T-helper 2 cell (primary cell): Measurements from ENCODE around the gene SLC41A3.
A peak's percentile ranks its signal among the peaks of the same experiment; 100 is the strongest.
"Not testable (repeated sequence)": the region's sequence is repeated elsewhere in the genome, so short reads cannot be mapped to it uniquely, and the experiment has no call there.

Experiments
- DNase-seq, 5 experiments: peaks; one replicate each; pipeline versions ENCODE4 v3.0.0 to v3.0.0-alpha.2; 2012 to 2022

Gene SLC41A3

GRCh38 chr3:125990253-125990970 lies 93.5 kb downstream of the SLC41A3 start:
- peak; percentile 38 to 87 (median 60) for DNase-seq

- DNase-seq: not testable (repeated sequence)
These were observed 99.0 kb downstream of the SLC41A3 start for GRCh38 chr3:125984951-125985350.

GRCh38 chr3:125977104-125977503 lies 106.8 kb downstream of the SLC41A3 start:
- DNase-seq: not testable (repeated sequence)

GRCh38 chr3:125976003-125976390 lies 107.9 kb downstream of the SLC41A3 start:
- not testable (repeated sequence) for DNase-seq

- not testable (repeated sequence) for DNase-seq
These were observed 108.5 kb downstream of the SLC41A3 start for GRCh38 chr3:125975245-125976002.

GRCh38 chr3:125971997-125972944 lies 111.7 kb downstream of the SLC41A3 start:
- peak in 1 of 5 experiments; percentile 26 for DNase-seq

GRCh38 chr3:125968701-125969592 lies 115.0 kb downstream of the SLC41A3 start, which contains the start of gene ROPN1B:
ROPN1B (plus strand) TSS chr3:125969178; CDS start chr3:125972055, 2,877 bp downstream.
- not testable (repeated sequence) for DNase-seq

- DNase-seq: not testable (repeated sequence)
These were observed 115.8 kb downstream of the SLC41A3 start for GRCh38 chr3:125968121-125968520.

- DNase-seq: no peak
These were observed 116.8 kb downstream of the SLC41A3 start for GRCh38 chr3:125967156-125967555.

GRCh38 chr3:125965505-125965904 lies 118.4 kb downstream of the SLC41A3 start:
- DNase-seq: no peak

- DNase-seq: not testable (repeated sequence)
These were observed 120.1 kb downstream of the SLC41A3 start for GRCh38 chr3:125963834-125964233.

- no peak for DNase-seq
These were observed 122.7 kb downstream of the SLC41A3 start for GRCh38 chr3:125961289-125961589.

- no peak for DNase-seq
These were observed 123.3 kb downstream of the SLC41A3 start for GRCh38 chr3:125960456-125961288.

GRCh38 chr3:125960066-125960424 lies 123.9 kb downstream of the SLC41A3 start:
- DNase-seq: no peak

- no peak for DNase-seq
These were observed 124.4 kb downstream of the SLC41A3 start for GRCh38 chr3:125959317-125960065.

GRCh38 chr3:125958511-125959316 lies 125.2 kb downstream of the SLC41A3 start:
- DNase-seq: no peak

GRCh38 chr3:125957674-125958510 lies 126.0 kb downstream of the SLC41A3 start:
- no peak for DNase-seq

GRCh38 chr3:125957020-125957419 lies 126.9 kb downstream of the SLC41A3 start:
- DNase-seq: not testable (repeated sequence)
